LNCaP clone FGC (cell line): ENCODE results near the gene FBN1.

ENCODE experiments used
- DNase-seq: peaks from one replicate; pipeline ENCODE4 v3.0.0-alpha.2; 2011; ENCODE audit warnings: low read depth
- H3K4me3 ChIP-seq: 2 replicates; pipeline ENCODE4 v1.5.1; 2011; ENCODE audit warnings: mild to moderate bottlenecking, low read depth, low read length, control low read depth
- CTCF ChIP-seq: IDR thresholded peaks from 2 replicates; pipeline ENCODE4 v1.5.1; 2012; ENCODE audit warnings: mild to moderate bottlenecking; ENCODE audit not compliant: control insufficient read depth, insufficient read depth; ENCODE audit errors: extremely low read depth

FBN1 gene

GRCh38 chr15:48427479-48427878 lies 218.0 kb downstream of the FBN1 start:
- TF ChIP-seq CTCF = no peak
- DNase-seq = no peak
- no peak overlapping the region for H3K4me3 ChIP-seq

- DNase-seq = no peak
- no peak overlapping the region for H3K4me3 ChIP-seq
- TF ChIP-seq CTCF = no peak
Measured at GRCh38 chr15:48426941-48427340, 218.6 kb downstream of the FBN1 start.

GRCh38 chr15:48426044-48426443 lies 219.5 kb downstream of the FBN1 start:
- H3K4me3 ChIP-seq = no peak overlapping the region
- no peak for DNase-seq
- TF ChIP-seq CTCF = no peak

GRCh38 chr15:48425051-48425450 lies 220.5 kb downstream of the FBN1 start:
- no peak for TF ChIP-seq CTCF
- DNase-seq = no peak

GRCh38 chr15:48423896-48424475 lies 221.5 kb downstream of the FBN1 start:
- no peak for TF ChIP-seq CTCF
- no peak overlapping the region for H3K4me3 ChIP-seq
- DNase-seq = no peak

More at GRCh38 chr15:48425051-48425450, 220.5 kb downstream of the FBN1 start:
- H3K4me3 ChIP-seq = no peak overlapping the region

GRCh38 chr15:48423342-48423741 lies 222.2 kb downstream of the FBN1 start:
- no peak for DNase-seq
- TF ChIP-seq CTCF = no peak
- no peak overlapping the region for H3K4me3 ChIP-seq

- no peak overlapping the region for H3K4me3 ChIP-seq
- no peak for TF ChIP-seq CTCF
- no peak for DNase-seq
Measured at GRCh38 chr15:48422401-48422800, 223.1 kb downstream of the FBN1 start.
